ENCODE results near the gene SLC39A11.

- TF ChIP-seq CTCF (IDR thresholded peaks at IDR 0.05; ENCODE audit: poor library complexity, severe bottlenecking) (no peak), TAF1 (IDR thresholded peaks at IDR 0.05; ENCODE audit: low read depth) (no peak), EZH2 (IDR thresholded peaks at IDR 0.05; ENCODE audit: borderline replicate concordance, insufficient read depth, low read length, poor library complexity, severe bottlenecking) (no peak), REST (IDR thresholded peaks at IDR 0.05; ENCODE audit: borderline replicate concordance) (no peak), SMC3 (conservative IDR thresholded peaks at IDR 0.05; ENCODE audit: poor library complexity) (no peak)
Observed at GRCh38 chr17:73135766-73136165, 43.3 kb upstream of the SLC39A11 start.
